Osteoblast (primary cell): ENCODE measurements around the gene SLC29A1. TPM values are rescaled to one million over a fixed set of nuclear protein-coding genes. Genes with fewer than 3 reads are reported as not detected.
A peak's percentile ranks its signal among the peaks of the same experiment; 100 is the strongest.

Experiments
- DNase-seq: peaks from one replicate; pipeline ENCODE4 v3.0.0; 2011; ENCODE audit warnings: low spot score, mixed read lengths; ENCODE audit not compliant: insufficient read length; ENCODE audit errors: missing footprints
- H2AFZ ChIP-seq: 2 replicates; pipeline ENCODE4 v1.6.0; 2011; ENCODE audit warnings: mild to moderate bottlenecking, low read length
- H3K27ac ChIP-seq: 2 replicates; pipeline ENCODE4 v1.5.1; 2011; ENCODE audit warnings: mild to moderate bottlenecking, low read depth, low read length, moderate library complexity
- H3K27me3 ChIP-seq: 2 replicates; pipeline ENCODE4 v1.6.0; 2012; ENCODE audit warnings: mild to moderate bottlenecking, control low read depth, inconsistent platforms, low read length, moderate library complexity; ENCODE audit not compliant: insufficient read depth
- H3K36me3 ChIP-seq: 2 replicates; pipeline ENCODE4 v1.5.1; 2011; ENCODE audit warnings: mild to moderate bottlenecking, low read length, control low read depth, moderate library complexity; ENCODE audit not compliant: insufficient read depth
- H3K4me1 ChIP-seq: 2 replicates; pipeline ENCODE4 v1.5.1; 2011; ENCODE audit warnings: mild to moderate bottlenecking, low read length, control low read depth, moderate library complexity; ENCODE audit not compliant: insufficient read depth
- H3K4me2 ChIP-seq: 2 replicates; pipeline ENCODE4 v1.6.0; 2011; ENCODE audit warnings: mild to moderate bottlenecking, low read length; ENCODE audit not compliant: insufficient read depth
- H3K4me3 ChIP-seq: fragments of 200-600 bp; sonication (generic); 3 replicates; pipeline ENCODE4 v1.5.1; 2012; ENCODE audit warnings: mild to moderate bottlenecking, low read length, inconsistent platforms; ENCODE audit not compliant: insufficient read depth
- H3K79me2 ChIP-seq: 2 replicates; pipeline ENCODE4 v1.6.0; 2012; ENCODE audit warnings: mild to moderate bottlenecking, low read length, control low read depth, inconsistent platforms; ENCODE audit not compliant: insufficient read depth
- H3K9me3 ChIP-seq: 2 replicates; pipeline ENCODE4 v1.5.1; 2011; ENCODE audit warnings: low read depth, low read length, control low read depth
- H4K20me1 ChIP-seq: 2 replicates; pipeline ENCODE4 v1.6.0; 2012; ENCODE audit warnings: mild to moderate bottlenecking, low read length, control low read depth; ENCODE audit not compliant: insufficient read depth
- CTCF ChIP-seq: IDR thresholded peaks from 2 replicates; pipeline ENCODE4 v1.5.1; 2011; ENCODE audit warnings: mild to moderate bottlenecking, low read depth, low read length, moderate library complexity; ENCODE audit errors: extremely low read depth
- total RNA-seq: library from RNA; depleted of rRNA; stranded (reverse); fragments of >200 nt; gene quantifications from 2 replicates; pipeline ENCODE4 v1.2.3, GENCODE V29; 2012

Gene SLC29A1
- total RNA-seq, 1 donor = 8.0 TPM

GRCh38 chr6:44211284-44211683 is 12.1 kb upstream of the SLC29A1 start:
- Histone ChIP-seq H4K20me1 (no peaks in the 10 kb centered on the region), H3K36me3 (no peaks in the 10 kb centered on the region), H2AFZ (no peak overlapping the region), H3K4me2 (no peak overlapping the region), H3K27me3 (no peaks in the 10 kb centered on the region), H3K9me3 (no peaks in the 10 kb centered on the region), H3K79me2 (no peaks in the 10 kb centered on the region), H3K27ac (no peak overlapping the region), H3K4me3 (no peak overlapping the region), H3K4me1 (no peaks in the 10 kb centered on the region)
- no peak for DNase-seq
- no peak for TF ChIP-seq CTCF

DNA sequence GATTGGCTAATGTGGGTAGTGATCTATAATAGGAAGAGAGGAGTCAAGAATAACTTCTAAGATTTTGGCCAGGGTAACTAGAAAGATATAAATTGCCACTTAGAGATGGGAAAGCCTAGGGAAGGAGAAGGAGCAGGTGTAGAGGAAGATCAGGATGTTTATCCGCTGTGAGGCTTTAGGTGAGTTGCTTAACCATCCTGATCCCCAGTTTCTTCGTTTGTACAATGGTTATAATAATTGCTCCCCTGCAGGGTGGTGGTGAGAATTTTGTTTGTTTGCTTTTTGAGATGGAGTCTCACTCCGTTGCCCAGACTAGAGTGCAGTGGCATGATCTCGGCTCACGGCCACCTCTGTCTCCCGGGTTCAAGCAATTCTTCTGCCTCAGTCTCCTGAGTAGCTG is 9.1 kb upstream of the SLC29A1 start:
- DNase-seq = no peak

GRCh38 chr6:44216677-44217331 is 6.6 kb upstream of the SLC29A1 start, which contains the start of gene MYMX:
Gene MYMX, plus strand, starts transcription at chr6:44216926. Its CDS starts 546 bp downstream, at chr6:44217472.
- no peak for TF ChIP-seq CTCF
- Histone ChIP-seq H3K4me3 (no peak within 1 kb of the TSS), H2AFZ (peak within 1 kb of the TSS; percentile 32), H4K20me1 (no peaks in the 10 kb centered on the region), H3K27me3 (no peaks in the 10 kb centered on the region), H3K27ac (no peak within 1 kb of the TSS), H3K36me3 (no peaks in the 10 kb centered on the region), H3K4me1 (peaks cover 21% of the 10 kb centered on the region), H3K79me2 (no peaks in the 10 kb centered on the region), H3K4me2 (no peak within 1 kb of the TSS), H3K9me3 (no peaks in the 10 kb centered on the region)
- peak; percentile 73 for DNase-seq

More for the DNA sequence above, 9.1 kb upstream of the SLC29A1 start:
- H4K20me1 ChIP-seq = no peaks in the 10 kb centered on the region
- no peak for TF ChIP-seq CTCF
- no peaks in the 10 kb centered on the region for H3K9me3 ChIP-seq
- H3K27me3 ChIP-seq = no peaks in the 10 kb centered on the region
- H2AFZ ChIP-seq = no peak overlapping the region
- H3K36me3 ChIP-seq = no peaks in the 10 kb centered on the region
- no peak overlapping the region for H3K27ac ChIP-seq
- no peak overlapping the region for H3K4me3 ChIP-seq
- H3K79me2 ChIP-seq = no peaks in the 10 kb centered on the region
- H3K4me1 ChIP-seq = peaks cover 12% of the 10 kb centered on the region
- H3K4me2 ChIP-seq = no peak overlapping the region

DNA sequence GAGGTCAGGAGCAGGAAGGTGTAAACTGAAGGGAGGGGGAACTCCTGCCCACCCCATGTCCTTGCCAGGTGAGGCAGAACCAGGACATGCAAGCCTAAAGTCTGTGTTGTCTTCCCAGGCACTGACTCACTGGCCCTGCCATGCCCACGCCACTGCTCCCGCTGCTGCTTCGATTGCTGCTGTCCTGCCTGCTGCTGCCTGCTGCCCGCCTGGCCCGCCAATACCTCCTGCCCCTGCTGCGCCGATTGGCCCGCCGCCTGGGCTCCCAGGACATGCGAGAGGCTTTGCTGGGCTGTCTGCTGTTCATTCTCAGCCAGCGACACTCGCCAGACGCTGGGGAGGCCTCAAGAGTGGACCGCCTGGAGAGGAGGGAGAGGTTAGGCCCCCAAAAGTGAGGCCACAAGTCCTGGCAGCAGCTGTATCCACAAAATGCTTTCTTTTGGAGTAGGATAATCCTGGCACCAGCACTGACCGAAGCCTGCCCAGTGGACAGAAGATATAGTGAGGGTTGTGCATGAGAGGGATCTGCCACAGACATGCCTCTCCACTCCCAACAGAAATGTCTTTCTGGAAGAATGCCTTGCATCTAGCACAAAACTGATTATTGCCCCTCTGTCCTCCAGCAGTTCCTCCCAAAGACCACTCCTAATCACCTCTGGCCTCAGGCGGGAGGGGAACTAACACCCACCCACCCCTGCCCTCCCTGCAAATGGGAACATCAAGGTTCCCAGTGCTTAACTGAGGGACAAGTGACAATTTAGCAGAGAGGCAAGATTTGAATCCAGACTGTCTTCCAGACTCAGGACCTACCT is 5.9 kb upstream of the SLC29A1 start:
- Histone ChIP-seq H3K4me2 (no peak overlapping the region), H3K4me3 (no peak overlapping the region)

More for the DNA sequence above, 5.9 kb upstream of the SLC29A1 start:
- Histone ChIP-seq H3K9me3 (no peaks in the 10 kb centered on the region), H3K79me2 (no peaks in the 10 kb centered on the region), H3K4me1 (peaks cover 27% of the 10 kb centered on the region), H4K20me1 (no peaks in the 10 kb centered on the region), H3K36me3 (no peaks in the 10 kb centered on the region), H3K27me3 (no peaks in the 10 kb centered on the region), H2AFZ (peak overlapping the region; percentile 32), H3K27ac (no peak overlapping the region)
- no peak for TF ChIP-seq CTCF
- peak; percentile 88 for DNase-seq
